Activated CD4-positive, alpha-beta T cell treated with anti-CD3 and anti-CD28 coated beads, Interleukin-2, amount 10 ng/mL, durations not matched to agents 7 days and 5 days (primary cell): ENCODE measurements around the gene LRRC57. TPM values are rescaled to one million over a fixed set of nuclear protein-coding genes. Genes with fewer than 3 reads are reported as not detected.

ENCODE experiments used
- CTCF ChIA-PET: fragments of 350-600 bp; sonication (Branson Sonifier 250); formaldehyde crosslinking; loops from one replicate; lab custom pipeline; 2021; ENCODE audit warnings: antibody characterized with exemption; lab: Charles Lee
- POLR2A ChIA-PET: fragments of 350-600 bp; sonication (Branson Sonifier 250); formaldehyde crosslinking; loops from one replicate; lab custom pipeline; 2021; ENCODE audit warnings: antibody characterized with exemption; lab: Charles Lee
- DNase-seq: peaks from one replicate; pipeline ENCODE4 v3.0.0-alpha.2; 2020
- H3K27ac Mint-ChIP-seq: one replicate; pipeline ENCODE4 v1.8.0; 2021; ENCODE audit warnings: mild to moderate bottlenecking, moderate library complexity, mixed read lengths
- H3K27me3 Mint-ChIP-seq: one replicate; pipeline ENCODE4 v1.8.0; 2021; ENCODE audit warnings: mixed read lengths
- H3K36me3 Mint-ChIP-seq: one replicate; pipeline ENCODE4 v1.8.0; 2021; ENCODE audit warnings: low read depth, mixed read lengths
- H3K4me1 Mint-ChIP-seq: one replicate; pipeline ENCODE4 v1.8.0; 2021; ENCODE audit warnings: mixed read lengths
- H3K4me3 Mint-ChIP-seq: one replicate; pipeline ENCODE4 v1.8.0; 2021; ENCODE audit warnings: mild to moderate bottlenecking, moderate library complexity, mixed read lengths
- H3K9me3 Mint-ChIP-seq: one replicate; pipeline ENCODE4 v1.8.0; 2021; ENCODE audit warnings: mixed read lengths
- total RNA-seq, 2 experiments: library from RNA; stranded (reverse); gene quantifications; one replicate each; pipeline ENCODE4 v1.2.3, GENCODE V29; 2021

Gene LRRC57
- total RNA-seq, 2 experiments from 2014 or later: 19.1 to 20.3 TPM

- CTCF ChIA-PET: no interaction called here
- H3K36me3 Mint-ChIP-seq: peaks cover 3% of the 10 kb centered on the region
- no peak overlapping the region for H3K4me3 Mint-ChIP-seq
- POLR2A ChIA-PET: no interaction called here
- H3K27ac Mint-ChIP-seq: no peak overlapping the region
- peaks cover 55% of the 10 kb centered on the region for H3K4me1 Mint-ChIP-seq
- no peaks in the 10 kb centered on the region for H3K9me3 Mint-ChIP-seq
- no peak for DNase-seq
- H3K27me3 Mint-ChIP-seq: no peaks in the 10 kb centered on the region
These were observed 50.2 kb downstream of the LRRC57 start for GRCh38 chr15:42498212-42499068.

- H3K9me3 Mint-ChIP-seq: no peaks in the 10 kb centered on the region
- H3K27me3 Mint-ChIP-seq: no peaks in the 10 kb centered on the region
- peak within 1 kb of the TSS; percentile 99 for H3K4me3 Mint-ChIP-seq
- peak; percentile 86 for DNase-seq
- H3K36me3 Mint-ChIP-seq: peaks cover 8% of the 10 kb centered on the region
- ChIA-PET CTCF (interaction anchor here (0.9 to 1.4 kb wide), 4 partner anchors 10 to 24 kb away, joined by 3 to 6 read pairs (median 4); no protein-coding TSS in a partner anchor), POLR2A (no interaction called here)
- H3K4me1 Mint-ChIP-seq: peaks cover 68% of the 10 kb centered on the region
- H3K27ac Mint-ChIP-seq: peak within 1 kb of the TSS; percentile 93
These were observed 53.0 kb downstream of the LRRC57 start, which contains the start of gene SNAP23 for GRCh38 chr15:42495361-42496212. TSS of gene SNAP23 (plus strand) at chr15:42495634. CDS start at chr15:42511847, 16,213 bp downstream.

GRCh38 chr15:42494998-42495360 lies 53.6 kb downstream of the LRRC57 start:
- no peaks in the 10 kb centered on the region for H3K27me3 Mint-ChIP-seq
- ChIA-PET CTCF (interaction anchor here (0.9 to 1.4 kb wide), 4 partner anchors 10 to 23 kb away, joined by 3 to 6 read pairs (median 4); no protein-coding TSS in a partner anchor), POLR2A (no interaction called here)
- no peaks in the 10 kb centered on the region for H3K9me3 Mint-ChIP-seq
- H3K27ac Mint-ChIP-seq: peak overlapping the region; percentile 93
- no peak for DNase-seq
- H3K36me3 Mint-ChIP-seq: peaks cover 7% of the 10 kb centered on the region
- peak overlapping the region; percentile 99 for H3K4me3 Mint-ChIP-seq
- peaks cover 67% of the 10 kb centered on the region for H3K4me1 Mint-ChIP-seq

GRCh38 chr15:42493679-42494078 lies 54.9 kb downstream of the LRRC57 start:
- Mint-ChIP-seq H3K4me1 (peaks cover 65% of the 10 kb centered on the region), H3K27ac (no peak overlapping the region), H3K36me3 (peaks cover 7% of the 10 kb centered on the region), H3K4me3 (peak overlapping the region; percentile 3), H3K27me3 (no peaks in the 10 kb centered on the region), H3K9me3 (no peaks in the 10 kb centered on the region)
- ChIA-PET CTCF (interaction anchor here (0.7 kb wide), 1 partner anchor 428 kb away, joined by 3 read pairs; no protein-coding TSS in a partner anchor), POLR2A (no interaction called here)
- DNase-seq: no peak

GRCh38 chr15:42491539-42492225 lies 56.9 kb downstream of the LRRC57 start:
- peak overlapping the region; percentile 91 for H3K4me3 Mint-ChIP-seq
- DNase-seq: no peak
- peak overlapping the region; percentile 99 for H3K27ac Mint-ChIP-seq
- no peaks in the 10 kb centered on the region for H3K27me3 Mint-ChIP-seq
- ChIA-PET CTCF (no interaction called here), POLR2A (interaction anchor here (0.6 kb wide), 1 partner anchor 19 kb away, joined by 5 read pairs; no protein-coding TSS in a partner anchor)
- peaks cover 7% of the 10 kb centered on the region for H3K36me3 Mint-ChIP-seq
- peaks cover 60% of the 10 kb centered on the region for H3K4me1 Mint-ChIP-seq
- H3K9me3 Mint-ChIP-seq: no peaks in the 10 kb centered on the region

- peak within 1 kb of the TSS; percentile 99 for H3K27ac Mint-ChIP-seq
- peaks cover 7% of the 10 kb centered on the region for H3K36me3 Mint-ChIP-seq
- peak; percentile 90 for DNase-seq
- no peaks in the 10 kb centered on the region for H3K27me3 Mint-ChIP-seq
- ChIA-PET CTCF (no interaction called here), POLR2A (interaction anchor here (0.6 kb wide), 1 partner anchor 20 kb away, joined by 5 read pairs; no protein-coding TSS in a partner anchor)
- H3K9me3 Mint-ChIP-seq: no peaks in the 10 kb centered on the region
- peak within 1 kb of the TSS; percentile 91 for H3K4me3 Mint-ChIP-seq
- peaks cover 52% of the 10 kb centered on the region for H3K4me1 Mint-ChIP-seq
These were observed 57.7 kb downstream of the LRRC57 start, which contains the start of gene ZNF106 for GRCh38 chr15:42490671-42491538. TSS of gene ZNF106 (minus strand) at chr15:42491141. CDS start at chr15:42472289, 18,852 bp downstream.

- ChIA-PET POLR2A (no interaction called here), CTCF (no interaction called here)
- H3K27ac Mint-ChIP-seq: peak overlapping the region; percentile 99
- no peaks in the 10 kb centered on the region for H3K9me3 Mint-ChIP-seq
- H3K4me1 Mint-ChIP-seq: peaks cover 47% of the 10 kb centered on the region
- H3K4me3 Mint-ChIP-seq: peak overlapping the region; percentile 91
- no peaks in the 10 kb centered on the region for H3K27me3 Mint-ChIP-seq
- H3K36me3 Mint-ChIP-seq: peaks cover 5% of the 10 kb centered on the region
- DNase-seq: no peak
These were observed 58.3 kb downstream of the LRRC57 start for GRCh38 chr15:42490291-42490670.

Other genes with a start within 250 kb of the LRRC57 start
- 1 to 10 TPM; 5.3 to 5.5 TPM for gene CAPN3, start 189.3 kb downstream of the LRRC57 start, total RNA-seq
- gene ZNF106, start 57.7 kb downstream of the LRRC57 start, total RNA-seq: 10 to 100 TPM; 45.8 to 56.0 TPM
- gene SNAP23, start 53.2 kb downstream of the LRRC57 start, total RNA-seq: 10 to 100 TPM; 50.7 to 63.1 TPM
- 10 to 100 TPM; 36.7 to 42.9 TPM for gene HAUS2, start within 50 bp of the LRRC57 start, total RNA-seq
- 10 to 100 TPM in 1 of 2 experiments, 1 to 10 TPM in 1; 8.8 to 11.6 TPM for gene STARD9, start 26.8 kb upstream of the LRRC57 start, total RNA-seq
- gene CDAN1, start 188.3 kb upstream of the LRRC57 start, total RNA-seq: 10 to 100 TPM; 23.8 to 25.2 TPM